ENCODE measurements around the gene DRC3. TPM values are rescaled to one million over a fixed set of nuclear protein-coding genes. Genes with fewer than 3 reads are reported as not detected.

Gene DRC3
- total and polyA plus RNA-seq, 10 of the 15 experiments (the other 5 are each of a cell fraction or from before 2014, with no cell fraction given) = 0.18 to 2.3 (median 0.60) TPM; not detected in 3

DNA sequence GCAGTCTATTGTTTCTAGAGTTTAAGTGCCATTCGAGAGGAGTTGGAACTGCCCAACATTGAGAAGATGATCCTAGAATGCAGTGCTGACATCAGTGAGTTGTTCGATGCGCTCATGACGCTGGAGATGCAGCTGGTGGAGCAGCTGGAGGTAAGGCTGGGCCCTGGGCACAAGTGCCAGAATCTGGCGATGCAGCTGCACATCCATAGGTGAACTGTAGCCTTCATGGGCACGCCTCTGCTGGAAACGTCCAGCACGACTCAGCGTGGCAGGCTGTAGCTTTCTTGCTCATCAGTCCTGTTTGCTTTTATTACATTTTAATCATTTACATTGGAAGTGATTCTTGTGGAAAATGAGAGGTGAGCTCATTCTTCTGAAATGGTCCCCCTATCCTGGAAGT is 31.7 kb downstream of the DRC3 start:
- no TSS peak for BruUV-seq (replicated peaks)
- H3K4me1 ChIP-seq (ENCODE audit: control insufficient read depth, insufficient read depth, low read length) = no peaks in the 10 kb centered on the region
- intact Hi-C loops (cut with micrococcal nuclease; ENCODE audit: unreplicated experiment) = loop anchor here (10.0 kb wide), 1 partner anchor 670 kb away; no protein-coding TSS in a partner anchor
- 86% methylated on average over 9 of the region's 9 CpGs for WGBS (ENCODE audit: insufficient coverage, insufficient replicate concordance, low lambda C conversion rate, missing lambda C conversion rate)
- no peak overlapping the region for H3K4me3 ChIP-seq
- H3K27me3 ChIP-seq (replicated peaks in 1 of 2; ENCODE audit: control insufficient read depth in 2 of 2, insufficient read depth in 2 of 2, low read length in 1 of 2) = no peaks in the 10 kb centered on the region
- no peak overlapping the region for H2AFZ ChIP-seq (ENCODE audit: control insufficient read depth, low read depth, low read length)
- H3K36me3 ChIP-seq (ENCODE audit: control insufficient read depth in 2 of 2, insufficient read depth in 2 of 2, low read length in 1 of 2) = peaks cover 0 to 3% of the 10 kb centered on the region in 2 experiments; a peak in 1 of 4 replicates
- no peaks in the 10 kb centered on the region for H4K20me1 ChIP-seq (ENCODE audit: control insufficient read depth, insufficient read depth)
- ChIA-PET POLR2A (no interaction called here), SMC1A (ENCODE audit: uncharacterized antibody, unreplicated experiment) (no interaction called here), CTCF (no interaction called here), RAD21 (ENCODE audit: unreplicated experiment) (no interaction called here)
- no peak for TF ChIP-seq RELA (IDR thresholded peaks at IDR 0.05; ENCODE audit: borderline replicate concordance, partially characterized antibody)
- no peak for TF ChIP-seq MEF2B (IDR thresholded peaks at IDR 0.05; ENCODE audit: partially characterized antibody, poor library complexity, severe bottlenecking)
- TF ChIP-seq, protein P1, sequence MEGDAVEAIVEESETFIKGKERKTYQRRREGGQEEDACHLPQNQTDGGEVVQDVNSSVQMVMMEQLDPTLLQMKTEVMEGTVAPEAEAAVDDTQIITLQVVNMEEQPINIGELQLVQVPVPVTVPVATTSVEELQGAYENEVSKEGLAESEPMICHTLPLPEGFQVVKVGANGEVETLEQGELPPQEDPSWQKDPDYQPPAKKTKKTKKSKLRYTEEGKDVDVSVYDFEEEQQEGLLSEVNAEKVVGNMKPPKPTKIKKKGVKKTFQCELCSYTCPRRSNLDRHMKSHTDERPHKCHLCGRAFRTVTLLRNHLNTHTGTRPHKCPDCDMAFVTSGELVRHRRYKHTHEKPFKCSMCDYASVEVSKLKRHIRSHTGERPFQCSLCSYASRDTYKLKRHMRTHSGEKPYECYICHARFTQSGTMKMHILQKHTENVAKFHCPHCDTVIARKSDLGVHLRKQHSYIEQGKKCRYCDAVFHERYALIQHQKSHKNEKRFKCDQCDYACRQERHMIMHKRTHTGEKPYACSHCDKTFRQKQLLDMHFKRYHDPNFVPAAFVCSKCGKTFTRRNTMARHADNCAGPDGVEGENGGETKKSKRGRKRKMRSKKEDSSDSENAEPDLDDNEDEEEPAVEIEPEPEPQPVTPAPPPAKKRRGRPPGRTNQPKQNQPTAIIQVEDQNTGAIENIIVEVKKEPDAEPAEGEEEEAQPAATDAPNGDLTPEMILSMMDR (IDR thresholded peaks at IDR 0.05 in 2 of 3, conservative IDR thresholded peaks at IDR 0.05 in 1 of 3; ENCODE audit: control insufficient read depth in 2 of 3, extremely low read depth in 1 of 3, insufficient read depth in 1 of 3, low read depth in 3 of 3, low read length in 3 of 3) = no peak
- no peak overlapping the region for H3K9ac ChIP-seq (ENCODE audit: control insufficient read depth, insufficient read depth, low read length)
- FAIRE-seq (no peak), ATAC-seq (no peak), DNase-seq (ENCODE audit: low read depth, low spot score) (no peak)
- H3K9me3 ChIP-seq (replicated peaks; ENCODE audit: control insufficient read depth, insufficient read depth, low read length) = no peaks in the 10 kb centered on the region
- H3K27ac ChIP-seq (ENCODE audit: control insufficient read depth, insufficient read depth) = no peak overlapping the region
- no peaks in the 10 kb centered on the region for H3K79me2 ChIP-seq (ENCODE audit: control insufficient read depth, insufficient read depth, low read length)
- no peak overlapping the region for H3K4me2 ChIP-seq (ENCODE audit: control insufficient read depth, insufficient read depth)
- in situ Hi-C loops (cut with MboI) = no loop called here

DNA sequence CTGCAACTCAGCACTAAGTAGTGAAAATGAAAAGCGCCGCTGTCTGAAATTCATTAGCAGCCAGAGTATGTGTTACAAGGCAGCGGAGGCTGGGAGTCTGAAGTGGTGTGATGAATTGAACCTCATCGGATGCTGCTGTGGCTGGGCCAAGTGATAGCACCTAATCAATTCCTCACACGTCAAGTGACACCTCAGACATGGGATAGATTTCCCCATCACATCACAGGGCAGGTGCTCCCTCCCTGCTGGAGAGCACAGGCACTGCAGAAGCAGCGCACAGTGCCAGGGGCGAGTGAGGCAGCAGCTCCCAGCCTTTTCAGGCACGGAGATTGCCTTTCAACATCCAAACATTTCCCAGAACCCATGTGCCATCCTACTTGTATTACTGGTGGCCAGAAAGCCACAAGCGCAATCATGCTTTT is 32.2 kb downstream of the DRC3 start:
- intact Hi-C loops (cut with micrococcal nuclease; ENCODE audit: unreplicated experiment) = loop anchor here (10.0 kb wide), 1 partner anchor 670 kb away; no protein-coding TSS in a partner anchor
- H3K27me3 ChIP-seq (replicated peaks in 1 of 2; ENCODE audit: control insufficient read depth in 2 of 2, insufficient read depth in 2 of 2, low read length in 1 of 2) = no peaks in the 10 kb centered on the region
- H4K20me1 ChIP-seq (ENCODE audit: control insufficient read depth, insufficient read depth) = no peaks in the 10 kb centered on the region
- no peak overlapping the region for H3K9ac ChIP-seq (ENCODE audit: control insufficient read depth, insufficient read depth, low read length)
- no peaks in the 10 kb centered on the region for H3K4me1 ChIP-seq (ENCODE audit: control insufficient read depth, insufficient read depth, low read length)
- TF ChIP-seq BMI1 (IDR thresholded peaks at IDR 0.05; ENCODE audit: borderline replicate concordance) = no peak
- TF ChIP-seq, protein P1 (IDR thresholded peaks at IDR 0.05 in 2 of 3, conservative IDR thresholded peaks at IDR 0.05 in 1 of 3; ENCODE audit: control insufficient read depth in 2 of 3, extremely low read depth in 1 of 3, insufficient read depth in 1 of 3, low read depth in 3 of 3, low read length in 3 of 3) = 0 out of 6 replicates have a peak, but pooled peaks of 1 of the 3 experiments have one; percentile 9
- H3K4me2 ChIP-seq (ENCODE audit: control insufficient read depth, insufficient read depth) = no peak overlapping the region
- no peak; the same call in 2 of the 3 replicates for ATAC-seq
- 91% methylated on average over 9 of the region's 9 CpGs for WGBS (ENCODE audit: insufficient coverage, insufficient replicate concordance, low lambda C conversion rate, missing lambda C conversion rate)
- H2AFZ ChIP-seq (ENCODE audit: control insufficient read depth, low read depth, low read length) = no peak overlapping the region
- ChIA-PET POLR2A (no interaction called here), CTCF (interaction anchor here (2.3 kb wide), 1 partner anchor 20 kb away, joined by 6 read pairs; no protein-coding TSS in a partner anchor), RAD21 (ENCODE audit: unreplicated experiment) (no interaction called here), SMC1A (ENCODE audit: uncharacterized antibody, unreplicated experiment) (no interaction called here)
- DNase-seq (ENCODE audit: low read depth, low spot score) = no peak
- no peaks in the 10 kb centered on the region for H3K9me3 ChIP-seq (replicated peaks; ENCODE audit: control insufficient read depth, insufficient read depth, low read length)
- H3K27ac ChIP-seq (ENCODE audit: control insufficient read depth, insufficient read depth) = no peak overlapping the region
- H3K4me3 ChIP-seq = no peak overlapping the region
- H3K79me2 ChIP-seq (ENCODE audit: control insufficient read depth, insufficient read depth, low read length) = no peaks in the 10 kb centered on the region
- no TSS peak for BruUV-seq (replicated peaks)
- in situ Hi-C loops (cut with MboI) = no loop called here
- no peak for FAIRE-seq
- peaks cover 0 to 3% of the 10 kb centered on the region in 2 experiments; a peak in 1 of 4 replicates for H3K36me3 ChIP-seq (ENCODE audit: control insufficient read depth in 2 of 2, insufficient read depth in 2 of 2, low read length in 1 of 2)
